DOHH2 (cell line): ENCODE results near the gene RAC2.

Experiments
- EZH2phosphoT487 ChIP-seq: fragments of 200-600 bp; sonication (generic); IDR thresholded peaks from 2 replicates; pipeline ENCODE4 v1.6.1; 2017; ENCODE audit warnings: borderline replicate concordance, mild to moderate bottlenecking, antibody characterized with exemption, low read length, moderate library complexity, mixed read lengths
- TF ChIP-seq, protein P1 (sequence below): fragments of 200-600 bp; sonication (generic); IDR thresholded peaks from one replicate; pipeline ENCODE4 v1.5.1; 2014; ENCODE audit warnings: antibody characterized with exemption, mild to moderate bottlenecking, low read depth, low read length; ENCODE audit not compliant: poor library complexity, severe bottlenecking

DNA sequence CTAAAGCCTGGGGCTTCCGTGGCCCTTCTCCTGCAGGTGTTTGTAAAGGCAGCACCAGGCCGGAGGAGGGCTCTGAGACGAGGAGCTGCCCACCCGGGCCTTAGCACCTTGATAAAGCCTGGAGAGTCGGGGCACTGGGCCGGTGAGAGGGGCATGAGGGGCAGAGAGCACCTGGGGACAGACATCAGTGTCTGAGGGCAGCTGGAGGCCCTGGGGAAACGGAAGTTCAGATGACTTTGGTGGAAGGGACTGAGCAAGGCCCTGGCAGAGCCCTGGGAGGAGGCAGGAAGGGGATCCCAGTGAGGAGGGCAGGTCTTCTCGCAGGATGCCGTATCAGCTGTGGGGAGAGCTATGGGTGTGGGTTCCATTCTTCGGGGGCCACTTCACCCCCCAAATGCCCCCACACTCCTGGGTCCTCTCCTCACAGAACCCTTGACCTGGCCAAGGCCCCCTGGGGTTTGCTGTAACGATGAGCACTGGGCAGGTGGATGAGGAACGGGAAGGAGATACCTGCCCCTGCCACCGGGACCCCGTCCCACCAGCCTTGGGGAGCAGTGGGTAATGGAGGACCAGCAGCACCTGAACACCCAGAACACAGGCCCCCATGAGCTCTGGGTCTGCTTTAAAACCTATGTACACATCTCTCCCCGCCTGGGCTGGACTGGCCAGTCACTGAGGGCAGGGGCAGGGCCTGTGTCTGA lies 63.4 kb downstream of the RAC2 start:
- TF ChIP-seq EZH2phosphoT487, result no peak
- TF ChIP-seq, protein P1, sequence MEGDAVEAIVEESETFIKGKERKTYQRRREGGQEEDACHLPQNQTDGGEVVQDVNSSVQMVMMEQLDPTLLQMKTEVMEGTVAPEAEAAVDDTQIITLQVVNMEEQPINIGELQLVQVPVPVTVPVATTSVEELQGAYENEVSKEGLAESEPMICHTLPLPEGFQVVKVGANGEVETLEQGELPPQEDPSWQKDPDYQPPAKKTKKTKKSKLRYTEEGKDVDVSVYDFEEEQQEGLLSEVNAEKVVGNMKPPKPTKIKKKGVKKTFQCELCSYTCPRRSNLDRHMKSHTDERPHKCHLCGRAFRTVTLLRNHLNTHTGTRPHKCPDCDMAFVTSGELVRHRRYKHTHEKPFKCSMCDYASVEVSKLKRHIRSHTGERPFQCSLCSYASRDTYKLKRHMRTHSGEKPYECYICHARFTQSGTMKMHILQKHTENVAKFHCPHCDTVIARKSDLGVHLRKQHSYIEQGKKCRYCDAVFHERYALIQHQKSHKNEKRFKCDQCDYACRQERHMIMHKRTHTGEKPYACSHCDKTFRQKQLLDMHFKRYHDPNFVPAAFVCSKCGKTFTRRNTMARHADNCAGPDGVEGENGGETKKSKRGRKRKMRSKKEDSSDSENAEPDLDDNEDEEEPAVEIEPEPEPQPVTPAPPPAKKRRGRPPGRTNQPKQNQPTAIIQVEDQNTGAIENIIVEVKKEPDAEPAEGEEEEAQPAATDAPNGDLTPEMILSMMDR, result no peak
